Keratinocyte (primary cell): Measurements from ENCODE around the gene FAM162B. TPM values are rescaled to one million over a fixed set of nuclear protein-coding genes. Genes with fewer than 3 reads are reported as not detected.
"Not testable (repeated sequence)": the region's sequence is repeated elsewhere in the genome, so short reads cannot be mapped to it uniquely, and the experiment has no call there.

Experiments used
- DNase-seq: peaks from one replicate; pipeline ENCODE4 v3.0.0-alpha.2; 2011; ENCODE audit warnings: low read depth, missing footprints, low spot score
- FAIRE-seq: peaks from 2 replicates; lab custom pipeline; 2011; peaks lifted over from hg19 to GRCh38; lab: Jason Lieb, UNC
- H2AFZ ChIP-seq: 2 replicates; pipeline ENCODE4 v1.6.0; 2012; ENCODE audit warnings: low read length, control low read depth, inconsistent platforms; ENCODE audit not compliant: control insufficient read depth
- H3K27ac ChIP-seq: 2 replicates; pipeline ENCODE4 v1.5.1; 2011; ENCODE audit warnings: low read length; ENCODE audit not compliant: control insufficient read depth, insufficient read depth
- H3K27me3 ChIP-seq: 3 replicates; pipeline ENCODE4 v1.6.0; 2011; ENCODE audit warnings: low read length; ENCODE audit not compliant: control insufficient read depth, insufficient read depth; ENCODE audit errors: extremely low read depth
- H3K36me3 ChIP-seq, 2 experiments: 2 replicates in 1 of 2; 3 replicates in 1 of 2; pipeline ENCODE4 v1.5.1; 2011; ENCODE audit warnings: low read length in 2 of 2, mild to moderate bottlenecking in 1 of 2; ENCODE audit not compliant: control insufficient read depth in 2 of 2, insufficient read depth in 2 of 2; ENCODE audit errors: extremely low read depth in 1 of 2
- H3K4me1 ChIP-seq: 3 replicates; pipeline ENCODE4 v1.5.1; 2011; ENCODE audit warnings: low read length; ENCODE audit not compliant: control insufficient read depth, insufficient read depth; ENCODE audit errors: extremely low read depth
- H3K4me2 ChIP-seq: 3 replicates; pipeline ENCODE4 v1.6.0; 2011; ENCODE audit warnings: low read depth, low read length; ENCODE audit not compliant: control insufficient read depth, insufficient read depth; ENCODE audit errors: extremely low read depth
- H3K4me3 ChIP-seq, 3 experiments: fragments of 200-600 bp in 1 of 3; sonication (generic) in 1 of 3; 2 replicates in 2 of 3; 3 replicates in 1 of 3; pipeline ENCODE4 v1.5.1; 2011 to 2016; ENCODE audit warnings: low read length in 3 of 3, mild to moderate bottlenecking in 3 of 3, control low read depth in 2 of 3, inconsistent platforms in 1 of 3, low read depth in 1 of 3, mixed read lengths in 1 of 3, mixed run types in 1 of 3, moderate library complexity in 1 of 3; ENCODE audit not compliant: control insufficient read depth in 2 of 3, insufficient read depth in 2 of 3; ENCODE audit errors: extremely low read depth in 1 of 3
- H3K79me2 ChIP-seq: 2 replicates; pipeline ENCODE4 v1.6.0; 2012; ENCODE audit warnings: low read length; ENCODE audit not compliant: control insufficient read depth, insufficient read depth
- H3K9ac ChIP-seq: 3 replicates; pipeline ENCODE4 v1.6.0; 2011; ENCODE audit warnings: low read length; ENCODE audit not compliant: control insufficient read depth, insufficient read depth; ENCODE audit errors: extremely low read depth
- H3K9me1 ChIP-seq: 3 replicates; pipeline ENCODE4 v1.6.0; 2011; ENCODE audit warnings: low read length; ENCODE audit not compliant: control insufficient read depth, insufficient read depth; ENCODE audit errors: extremely low read depth
- H3K9me3 ChIP-seq: 2 replicates; pipeline ENCODE4 v1.5.1; 2012; ENCODE audit warnings: low read depth, low read length; ENCODE audit not compliant: control insufficient read depth
- H4K20me1 ChIP-seq: 3 replicates; pipeline ENCODE4 v1.6.0; 2011; ENCODE audit warnings: low read length; ENCODE audit not compliant: control insufficient read depth, insufficient read depth; ENCODE audit errors: extremely low read depth
- EZH2 ChIP-seq: IDR thresholded peaks from one replicate; pipeline ENCODE4 v1.6.1; 2012; ENCODE audit warnings: inconsistent platforms, mild to moderate bottlenecking, low read length, moderate library complexity
- dilution Hi-C: fragments of 300-500 bp; cut with MboI; formaldehyde crosslinking; loops from one replicate; pipeline ENCODE4 v1.7.0; 2020; ENCODE audit warnings: low sequenced_read_pairs; ENCODE audit not compliant: extremely low pct_ligation_motif_present
- polyA plus RNA-seq, 5 experiments: library from polyadenylated mRNA; depleted of rRNA in 3 of 5; stranded (reverse) in 3 of 5; stranded (forward) in 1 of 5; unstranded in 1 of 5; fragments of >200 nt; gene quantifications; 1 replicate in 1 of 5; 2 replicates in 3 of 5; 3 replicates in 1 of 5; pipeline versions ENCODE4 v1.2.1 to v1.2.3, GENCODE V29; 2011 to 2012; ENCODE audit warnings: missing spikeins in 2 of 5, low read depth in 1 of 5, low replicate concordance in 1 of 5
- TF ChIP-seq, protein P1 (sequence below), 3 experiments: IDR thresholded peaks in 1 of 3; conservative IDR thresholded peaks in 1 of 3; optimal IDR thresholded peaks in 1 of 3; 2 replicates in 2 of 3; 3 replicates in 1 of 3; pipeline versions ENCODE3 to v1.5.1; 2011; ENCODE audit warnings: low read length in 3 of 3, mild to moderate bottlenecking in 3 of 3, moderate library complexity in 2 of 3, control low read depth in 1 of 3, inconsistent platforms in 1 of 3; ENCODE audit not compliant: insufficient read depth in 2 of 3; ENCODE audit errors: extremely low read depth in 1 of 3

FAM162B gene
- polyA plus RNA-seq, 1 donor (not counting 4 experiments of a cell fraction or from before 2014, with no cell fraction given), result not detected

DNA sequence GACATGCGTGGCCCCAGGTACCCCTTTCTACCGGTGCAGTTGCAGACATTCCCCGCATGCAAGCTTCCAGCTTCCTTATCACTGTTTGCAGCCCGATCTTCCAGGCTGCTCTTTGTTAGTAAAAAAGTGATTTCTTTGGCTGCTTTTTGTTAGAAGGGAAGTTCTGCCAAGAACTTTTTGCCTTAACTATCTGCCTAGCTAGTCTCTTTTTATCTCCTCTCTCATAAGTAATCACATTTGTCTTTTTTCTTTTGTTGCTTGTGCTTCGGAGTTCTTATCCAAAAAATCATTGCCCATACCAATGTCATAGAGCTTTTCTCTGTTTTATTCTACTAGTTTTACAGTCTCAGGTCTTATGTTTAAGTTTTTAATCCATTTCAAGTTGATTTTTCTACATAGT lies 20.3 kb downstream of the FAM162B start:
- Histone ChIP-seq H3K27me3 (no peaks in the 10 kb centered on the region), H4K20me1 (no peaks in the 10 kb centered on the region), H3K9ac (no peak overlapping the region), H3K4me1 (no peaks in the 10 kb centered on the region), H3K79me2 (no peaks in the 10 kb centered on the region), H3K36me3 (no peaks in the 10 kb centered on the region), H3K9me1 (no peaks in the 10 kb centered on the region), H3K4me3 (no peak overlapping the region), H3K27ac (no peak overlapping the region), H3K4me2 (no peak overlapping the region), H3K9me3 (no peaks in the 10 kb centered on the region), H2AFZ (no peak overlapping the region)
- TF ChIP-seq EZH2, result no peak
- TF ChIP-seq, protein P1, sequence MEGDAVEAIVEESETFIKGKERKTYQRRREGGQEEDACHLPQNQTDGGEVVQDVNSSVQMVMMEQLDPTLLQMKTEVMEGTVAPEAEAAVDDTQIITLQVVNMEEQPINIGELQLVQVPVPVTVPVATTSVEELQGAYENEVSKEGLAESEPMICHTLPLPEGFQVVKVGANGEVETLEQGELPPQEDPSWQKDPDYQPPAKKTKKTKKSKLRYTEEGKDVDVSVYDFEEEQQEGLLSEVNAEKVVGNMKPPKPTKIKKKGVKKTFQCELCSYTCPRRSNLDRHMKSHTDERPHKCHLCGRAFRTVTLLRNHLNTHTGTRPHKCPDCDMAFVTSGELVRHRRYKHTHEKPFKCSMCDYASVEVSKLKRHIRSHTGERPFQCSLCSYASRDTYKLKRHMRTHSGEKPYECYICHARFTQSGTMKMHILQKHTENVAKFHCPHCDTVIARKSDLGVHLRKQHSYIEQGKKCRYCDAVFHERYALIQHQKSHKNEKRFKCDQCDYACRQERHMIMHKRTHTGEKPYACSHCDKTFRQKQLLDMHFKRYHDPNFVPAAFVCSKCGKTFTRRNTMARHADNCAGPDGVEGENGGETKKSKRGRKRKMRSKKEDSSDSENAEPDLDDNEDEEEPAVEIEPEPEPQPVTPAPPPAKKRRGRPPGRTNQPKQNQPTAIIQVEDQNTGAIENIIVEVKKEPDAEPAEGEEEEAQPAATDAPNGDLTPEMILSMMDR (optimal IDR thresholded peaks at IDR 0.05 in 1 of 3, IDR thresholded peaks at IDR 0.05 in 1 of 3, conservative IDR thresholded peaks at IDR 0.05 in 1 of 3; ENCODE audit: extremely low read depth in 1 of 3, insufficient read depth in 2 of 3, low read length in 3 of 3), result no peak
- no peak for FAIRE-seq
- DNase-seq, result no peak
- dilution Hi-C loops, result no loop called here

DNA sequence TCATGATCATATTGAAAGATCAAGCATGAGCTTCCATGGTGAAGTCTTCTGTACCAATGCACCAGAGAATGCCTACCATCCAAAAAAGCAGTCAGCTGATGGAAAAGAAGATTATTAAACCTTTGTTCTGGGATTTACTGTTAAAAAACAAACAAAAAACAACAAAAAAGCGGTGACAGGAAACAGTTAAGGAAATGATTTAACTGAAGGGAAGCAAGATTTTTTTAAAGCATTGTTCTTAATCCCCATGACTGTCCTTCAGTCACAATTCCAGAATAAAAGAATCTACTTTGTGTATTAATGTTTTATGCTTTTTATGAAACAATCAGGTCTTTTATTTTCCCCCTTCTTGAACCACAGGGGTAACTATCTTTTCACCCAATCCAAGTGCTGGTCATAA lies 23.9 kb downstream of the FAM162B start:
- H3K4me3 ChIP-seq, result no peak overlapping the region
- H3K79me2 ChIP-seq, result no peaks in the 10 kb centered on the region
- DNase-seq (no peak), FAIRE-seq (no peak)
- no peaks in the 10 kb centered on the region for H3K36me3 ChIP-seq
- H3K9me1 ChIP-seq, result no peaks in the 10 kb centered on the region
- no peaks in the 10 kb centered on the region for H3K27me3 ChIP-seq
- no peaks in the 10 kb centered on the region for H3K9me3 ChIP-seq
- TF ChIP-seq, protein P1 (optimal IDR thresholded peaks at IDR 0.05 in 1 of 3, IDR thresholded peaks at IDR 0.05 in 1 of 3, conservative IDR thresholded peaks at IDR 0.05 in 1 of 3; ENCODE audit: extremely low read depth in 1 of 3, insufficient read depth in 2 of 3, low read length in 3 of 3), result no peak
- no peak for TF ChIP-seq EZH2
- dilution Hi-C loops, result no loop called here
- H3K4me1 ChIP-seq, result no peaks in the 10 kb centered on the region
- no peak overlapping the region for H3K9ac ChIP-seq
- no peak overlapping the region for H3K27ac ChIP-seq
- H2AFZ ChIP-seq, result no peak overlapping the region
- H4K20me1 ChIP-seq, result no peaks in the 10 kb centered on the region
- no peak overlapping the region for H3K4me2 ChIP-seq

DNA sequence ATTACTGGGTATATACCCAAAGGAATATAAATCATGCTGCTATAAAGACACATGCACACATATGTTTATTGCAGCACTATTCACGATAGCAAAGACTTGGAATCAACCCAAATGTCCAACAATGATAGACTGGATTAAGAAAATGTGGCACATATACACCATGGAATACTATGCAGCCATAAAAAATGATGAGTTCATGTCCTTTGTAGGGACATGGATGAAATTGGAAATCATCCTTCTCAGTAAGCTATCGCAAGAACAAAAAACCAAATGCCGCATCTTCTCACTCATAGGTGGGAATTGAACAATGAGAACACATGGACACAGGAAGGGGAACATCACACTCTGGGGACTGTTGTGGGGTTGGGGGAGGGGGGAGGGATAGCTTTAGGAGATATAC lies 25.0 kb downstream of the FAM162B start:
- FAIRE-seq, H3K4me3 ChIP-seq: not testable (repeated sequence)

More for the DNA sequence above, 25.0 kb downstream of the FAM162B start:
- H2AFZ ChIP-seq, H3K27ac ChIP-seq, DNase-seq, H3K4me2 ChIP-seq, H4K20me1 ChIP-seq, H3K36me3 ChIP-seq, H3K4me1 ChIP-seq, H3K9me1 ChIP-seq, H3K9me3 ChIP-seq, H3K9ac ChIP-seq, dilution Hi-C loops, H3K79me2 ChIP-seq, H3K27me3 ChIP-seq: not testable (repeated sequence)
